Jurkat, Clone E6-1 (cell line): ENCODE data around the gene SNX13.

Experiments used
- DNase-seq: peaks from one replicate; pipeline ENCODE4 v3.0.0-alpha.2; 2011; ENCODE audit warnings: low read depth, low spot score
- H3K4me3 ChIP-seq: 2 replicates; pipeline ENCODE4 v1.5.1; 2011; ENCODE audit warnings: mild to moderate bottlenecking, low read length, control low read depth, moderate library complexity

SNX13 gene

DNA sequence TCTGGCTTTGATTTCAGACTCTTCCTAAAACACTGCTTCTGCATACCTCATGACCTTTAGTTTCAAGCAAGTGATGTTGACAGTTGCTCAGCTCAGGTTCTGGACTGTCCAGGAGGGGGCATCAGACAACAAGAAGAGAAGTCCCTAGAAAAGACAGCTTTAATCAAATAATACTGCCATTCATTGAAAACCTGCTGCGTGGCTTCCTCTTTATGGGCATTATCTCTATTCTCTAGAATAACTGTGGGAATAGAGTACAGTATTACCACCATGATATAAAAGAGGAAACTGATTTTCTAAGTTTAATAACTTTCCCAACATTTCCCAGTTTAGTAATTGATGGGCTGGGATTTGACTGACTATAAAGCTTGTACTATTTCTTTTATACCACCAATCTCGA lies 170.4 kb downstream of the SNX13 start:
- DNase-seq, result peak; percentile 68
- no peak overlapping the region for H3K4me3 ChIP-seq

- no peak overlapping the region for H3K4me3 ChIP-seq
- DNase-seq, result no peak
Measured at GRCh38 chr7:17758008-17758407, 182.3 kb downstream of the SNX13 start.

DNA sequence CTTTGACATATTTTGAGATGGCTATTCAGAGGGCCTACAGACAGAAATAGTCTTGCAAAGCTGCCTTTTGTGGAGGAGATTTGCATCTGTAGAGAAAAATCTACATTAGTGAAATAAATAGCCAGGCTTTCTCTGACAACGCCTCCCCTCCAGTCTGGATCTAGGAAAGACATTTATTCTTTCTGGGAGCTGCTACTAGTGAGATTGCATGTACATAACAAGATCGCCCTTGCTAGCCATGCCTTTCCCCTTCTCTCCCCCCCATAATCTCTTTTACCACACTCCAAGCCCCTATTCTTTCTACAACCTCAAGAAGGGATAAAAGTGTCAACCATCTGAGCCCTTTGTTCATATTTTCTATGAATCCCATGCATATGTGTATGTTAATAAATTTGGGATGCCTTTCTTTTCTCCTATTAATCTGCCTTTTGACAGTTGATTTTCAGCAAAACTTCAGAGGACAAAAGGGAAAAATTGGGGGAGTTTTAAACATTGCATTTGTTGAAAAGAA lies 194.2 kb downstream of the SNX13 start:
- DNase-seq, result no peak
- H3K4me3 ChIP-seq, result no peak overlapping the region

DNA sequence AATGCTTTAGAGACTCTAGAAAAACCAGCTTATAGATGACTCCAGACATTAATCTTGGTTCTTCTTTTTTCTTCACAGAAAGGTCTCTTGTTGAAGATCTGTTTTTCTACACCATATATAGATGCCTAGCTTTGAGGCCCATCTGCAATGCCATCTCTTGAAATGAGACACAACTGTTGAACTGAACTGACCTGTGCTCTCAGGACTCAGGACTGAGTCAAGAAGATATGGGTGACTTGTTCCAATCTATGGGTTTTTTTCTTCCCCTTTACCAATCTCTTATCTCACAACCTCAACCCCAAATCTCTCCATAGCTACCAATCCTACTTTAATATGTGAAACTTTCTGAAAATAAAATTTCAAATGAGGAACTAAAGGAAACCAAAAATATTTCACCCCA lies 194.7 kb downstream of the SNX13 start:
- no peak overlapping the region for H3K4me3 ChIP-seq
- no peak for DNase-seq

- DNase-seq, result no peak
- no peak overlapping the region for H3K4me3 ChIP-seq
Measured at GRCh38 chr7:17743316-17743715, 197.0 kb downstream of the SNX13 start.

GRCh38 chr7:17741426-17741825 lies 198.9 kb downstream of the SNX13 start:
- H3K4me3 ChIP-seq, result no peak overlapping the region
- DNase-seq, result no peak
